AG09309 (cell line): ENCODE measurements around the gene APBB1IP.

Source experiments
- DNase-seq: peaks from one replicate; pipeline ENCODE4 v3.0.0-alpha.2; 2010; ENCODE audit warnings: low read depth
- H3K4me3 ChIP-seq: 2 replicates; pipeline ENCODE4 v1.5.1; 2011; ENCODE audit warnings: mild to moderate bottlenecking, low read depth, low read length, moderate library complexity; ENCODE audit not compliant: control insufficient read depth
- TF ChIP-seq, protein P1 (sequence below): IDR thresholded peaks from 2 replicates; pipeline ENCODE4 v1.5.1; 2011; ENCODE audit warnings: mild to moderate bottlenecking, low read depth, low read length, inconsistent platforms; ENCODE audit not compliant: insufficient read depth, control insufficient read depth; ENCODE audit errors: missing control alignments

APBB1IP gene

DNA sequence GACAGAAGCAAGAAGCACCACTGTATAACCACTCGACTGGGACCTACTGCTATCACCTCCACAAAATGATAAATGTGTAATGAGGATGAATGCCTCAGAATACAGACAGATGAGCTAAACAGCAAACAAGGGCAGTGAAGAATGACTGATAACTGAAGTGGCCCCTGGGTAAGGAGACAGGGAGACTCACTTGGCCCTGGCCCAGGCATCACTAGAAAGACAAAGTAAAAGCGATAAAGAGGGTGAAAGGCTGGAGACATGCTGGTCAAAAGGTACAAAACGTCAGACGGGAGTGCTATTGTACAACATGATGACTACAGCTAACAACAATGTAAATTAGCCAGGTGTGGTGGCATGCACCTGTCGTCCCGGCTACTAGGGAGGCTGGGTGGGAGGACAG is 27.8 kb upstream of the APBB1IP start:
- no peak overlapping the region for H3K4me3 ChIP-seq
- TF ChIP-seq, protein P1, sequence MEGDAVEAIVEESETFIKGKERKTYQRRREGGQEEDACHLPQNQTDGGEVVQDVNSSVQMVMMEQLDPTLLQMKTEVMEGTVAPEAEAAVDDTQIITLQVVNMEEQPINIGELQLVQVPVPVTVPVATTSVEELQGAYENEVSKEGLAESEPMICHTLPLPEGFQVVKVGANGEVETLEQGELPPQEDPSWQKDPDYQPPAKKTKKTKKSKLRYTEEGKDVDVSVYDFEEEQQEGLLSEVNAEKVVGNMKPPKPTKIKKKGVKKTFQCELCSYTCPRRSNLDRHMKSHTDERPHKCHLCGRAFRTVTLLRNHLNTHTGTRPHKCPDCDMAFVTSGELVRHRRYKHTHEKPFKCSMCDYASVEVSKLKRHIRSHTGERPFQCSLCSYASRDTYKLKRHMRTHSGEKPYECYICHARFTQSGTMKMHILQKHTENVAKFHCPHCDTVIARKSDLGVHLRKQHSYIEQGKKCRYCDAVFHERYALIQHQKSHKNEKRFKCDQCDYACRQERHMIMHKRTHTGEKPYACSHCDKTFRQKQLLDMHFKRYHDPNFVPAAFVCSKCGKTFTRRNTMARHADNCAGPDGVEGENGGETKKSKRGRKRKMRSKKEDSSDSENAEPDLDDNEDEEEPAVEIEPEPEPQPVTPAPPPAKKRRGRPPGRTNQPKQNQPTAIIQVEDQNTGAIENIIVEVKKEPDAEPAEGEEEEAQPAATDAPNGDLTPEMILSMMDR: no peak
- no peak for DNase-seq

DNA sequence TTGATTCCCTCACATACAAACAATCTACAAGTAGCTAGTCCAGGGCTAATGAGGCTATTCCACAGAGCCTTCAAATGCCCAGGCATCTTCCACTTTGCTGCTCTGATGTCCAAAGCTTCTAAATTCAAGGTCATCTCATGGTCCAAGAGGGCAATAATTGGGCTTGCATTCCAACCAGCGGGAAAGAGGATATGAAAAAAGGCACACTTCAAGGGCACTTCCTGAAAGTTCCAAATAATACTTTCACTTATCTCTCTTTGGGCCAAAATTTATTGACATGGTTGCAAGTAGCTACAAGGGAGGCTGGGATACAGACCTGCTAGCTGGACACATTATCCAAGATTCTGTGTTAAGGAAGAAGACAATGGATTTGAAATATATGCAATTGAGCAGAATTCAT is 25.2 kb upstream of the APBB1IP start:
- H3K4me3 ChIP-seq: no peak overlapping the region
- no peak for DNase-seq
- TF ChIP-seq, protein P1: no peak

DNA sequence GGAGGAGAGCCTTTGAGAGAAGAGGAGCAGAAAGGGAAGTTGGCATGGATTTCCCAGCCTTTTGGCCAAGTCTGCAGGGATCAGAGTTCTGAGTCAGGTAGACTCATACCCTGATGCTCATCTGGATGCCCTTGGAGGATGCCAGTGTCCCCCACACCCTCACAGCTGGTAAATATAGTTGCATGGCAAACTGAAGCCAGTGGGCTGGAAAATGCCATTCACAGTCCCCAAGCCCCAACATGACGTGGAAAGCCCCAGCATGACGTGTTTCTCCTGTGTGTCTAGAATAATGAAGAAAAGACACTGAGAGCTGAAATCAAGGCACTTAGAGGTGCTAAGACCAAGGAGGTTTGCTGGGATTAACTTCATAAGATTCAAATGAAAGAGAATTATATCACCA is 24.8 kb upstream of the APBB1IP start:
- H3K4me3 ChIP-seq: no peak overlapping the region
- TF ChIP-seq, protein P1: no peak
- no peak for DNase-seq

DNA sequence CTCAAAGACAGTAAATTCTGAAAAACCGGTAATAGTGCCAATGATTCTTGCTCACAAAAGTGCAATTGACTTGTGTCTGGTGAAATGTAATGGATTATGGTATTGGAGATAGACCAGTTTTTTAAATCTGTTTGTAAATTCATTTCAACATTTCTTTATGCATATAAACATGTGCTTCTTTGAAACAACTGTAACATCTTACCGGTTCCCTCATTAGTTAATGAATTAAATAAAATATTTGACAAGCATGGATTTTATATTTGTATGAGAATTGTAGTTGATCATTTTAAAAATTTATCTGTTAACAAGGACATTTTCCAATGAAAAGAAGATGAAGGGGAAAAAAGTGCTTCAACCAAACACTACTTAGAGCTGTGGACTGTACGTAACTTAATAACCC is 21.0 kb upstream of the APBB1IP start:
- DNase-seq: no peak
- TF ChIP-seq, protein P1: no peak
- H3K4me3 ChIP-seq: no peak overlapping the region

DNA sequence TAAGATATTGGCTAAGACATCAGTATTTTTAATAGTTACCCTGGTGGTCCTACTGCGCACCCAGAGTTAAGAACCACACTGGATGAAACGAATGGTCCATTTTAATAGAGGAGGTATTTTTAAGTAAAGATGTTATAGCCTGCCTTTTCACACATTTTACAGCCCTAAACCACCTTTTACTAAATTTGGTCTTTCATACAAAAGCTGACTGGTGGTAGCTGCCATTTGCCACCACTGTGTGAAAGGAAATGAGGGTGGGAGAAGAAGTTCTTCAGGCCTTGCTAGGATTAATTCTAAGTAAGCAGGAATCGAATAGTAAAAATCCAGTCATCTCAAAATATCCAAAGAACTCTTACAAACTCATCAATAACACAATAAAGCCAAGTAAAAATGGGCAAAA is 15.2 kb upstream of the APBB1IP start:
- DNase-seq: no peak
- TF ChIP-seq, protein P1: no peak
- no peak overlapping the region for H3K4me3 ChIP-seq

DNA sequence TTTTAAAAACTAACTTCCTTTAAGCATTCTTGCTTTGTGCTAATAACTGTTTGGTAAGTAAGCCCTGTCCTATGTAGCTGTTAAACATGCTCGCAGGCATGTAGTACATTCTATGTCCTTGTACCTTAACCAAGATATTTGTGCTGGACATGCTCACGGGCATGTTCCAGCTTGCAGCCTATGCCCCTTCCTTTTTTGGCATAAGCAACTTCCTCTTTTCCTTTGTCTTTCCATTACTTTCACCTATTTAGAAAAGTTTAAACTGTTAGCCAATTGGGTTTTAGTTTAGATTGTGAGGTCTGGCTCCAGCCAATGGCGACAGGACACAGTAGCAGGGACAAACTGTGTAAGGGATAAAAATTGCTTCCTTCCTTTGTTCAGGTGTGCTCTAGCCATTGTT is 14.4 kb upstream of the APBB1IP start:
- TF ChIP-seq, protein P1: no peak
- DNase-seq: no peak
- no peak overlapping the region for H3K4me3 ChIP-seq

DNA sequence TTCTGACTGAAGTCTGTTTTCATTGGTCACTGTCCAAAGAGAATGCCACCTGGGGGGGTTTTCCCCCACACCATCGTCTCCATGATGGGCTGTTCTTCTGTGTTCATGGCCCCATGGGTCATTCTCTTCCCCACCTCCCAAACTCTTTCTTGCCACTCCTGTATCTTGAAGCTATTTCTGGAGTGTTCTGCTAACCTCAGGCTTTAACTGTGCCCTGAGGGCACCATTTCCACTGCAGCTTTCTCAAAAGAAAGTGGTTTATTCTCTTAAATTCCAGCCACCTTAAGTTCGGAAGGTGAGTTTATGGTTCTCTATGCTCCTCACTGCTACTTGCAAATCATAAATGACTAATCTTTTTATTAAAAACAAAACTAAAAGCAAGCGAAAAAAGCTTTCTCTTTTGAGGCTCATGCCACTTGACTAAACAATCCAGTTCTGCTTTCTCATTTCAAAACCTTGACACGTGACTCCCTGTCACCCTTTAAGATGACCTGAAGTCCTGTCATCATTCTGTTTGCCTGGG is 7.4 kb upstream of the APBB1IP start:
- DNase-seq: no peak
- H3K4me3 ChIP-seq: no peak overlapping the region
- TF ChIP-seq, protein P1: no peak
